HG03039 (cell line): Measurements from ENCODE around the gene ST7.

ENCODE experiments used
- ATAC-seq: cut with Tn5 transposase; IDR thresholded peaks from one replicate; pipeline ENCODE4 v1.9.1; 2021; ENCODE audit warnings: mild to moderate bottlenecking, moderate library complexity; ENCODE audit not compliant: unreplicated experiment

ST7 gene

GRCh38 chr7:117008118-117008885 lies 55.0 kb downstream of the ST7 start:
- no peak for ATAC-seq

GRCh38 chr7:117008886-117009531 lies 55.7 kb downstream of the ST7 start:
- ATAC-seq: no peak

- peak; percentile 0 for ATAC-seq
Measured at GRCh38 chr7:117009705-117010361, 56.5 kb downstream of the ST7 start.

DNA sequence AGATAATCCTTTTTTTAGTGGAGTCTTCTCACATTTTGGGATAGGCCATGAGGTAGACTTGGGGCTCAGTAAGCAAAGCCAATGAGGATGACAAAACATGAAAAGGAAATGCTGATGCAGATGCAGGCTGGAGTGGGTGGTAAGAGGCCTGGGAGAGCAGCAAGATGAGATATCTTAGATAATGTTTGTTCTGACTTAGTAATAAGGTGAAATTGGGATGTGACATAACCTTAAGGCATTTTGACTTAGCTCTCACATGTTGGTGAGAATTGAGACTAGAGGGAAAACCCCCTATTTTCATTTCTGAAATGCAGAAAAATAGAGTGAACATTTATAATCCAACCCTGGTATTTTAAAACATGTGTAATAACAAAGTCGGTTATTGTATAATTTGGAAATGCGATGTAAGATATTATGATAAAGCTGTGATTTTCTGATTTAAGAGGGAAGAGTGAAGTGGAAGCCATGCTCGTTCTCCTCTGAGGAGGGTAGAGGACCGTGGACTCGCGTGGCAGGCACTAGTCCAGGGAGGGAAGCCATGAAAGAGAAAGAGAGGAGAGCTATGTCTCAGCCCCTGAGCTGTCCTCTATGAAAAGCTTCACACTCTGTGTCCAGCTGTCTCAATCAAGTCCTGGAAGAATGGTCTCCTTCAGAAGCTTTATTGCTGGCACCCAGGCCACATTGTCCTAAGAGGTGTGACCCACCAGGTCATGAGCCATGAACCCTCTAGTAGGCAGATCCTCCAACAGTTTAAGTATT lies 57.3 kb downstream of the ST7 start:
- ATAC-seq: peak; percentile 48

GRCh38 chr7:117011419-117012260 lies 58.3 kb downstream of the ST7 start:
- peak; percentile 76 for ATAC-seq

- ATAC-seq: peak; percentile 1
Measured at GRCh38 chr7:117012284-117012683, 59.0 kb downstream of the ST7 start.

DNA sequence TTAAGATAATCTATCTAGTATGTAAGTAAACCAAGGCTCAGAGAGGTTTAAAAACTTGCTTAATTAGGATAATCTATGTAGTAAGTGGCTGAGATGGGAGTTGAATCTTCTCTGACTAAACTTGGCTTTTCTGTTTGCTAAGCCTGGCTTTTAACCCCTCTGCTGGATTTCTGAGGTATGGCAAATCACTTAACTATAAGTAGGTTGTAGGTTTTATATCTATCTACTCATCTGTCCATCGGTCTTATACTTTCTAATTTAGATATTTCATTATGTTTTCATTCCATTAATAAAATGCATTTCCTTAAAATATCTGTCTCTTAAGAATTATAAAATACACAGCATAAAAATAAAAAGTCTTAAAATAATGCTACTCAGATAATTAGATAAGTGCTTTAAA lies 59.4 kb downstream of the ST7 start:
- no peak for ATAC-seq

GRCh38 chr7:117014099-117014656 lies 60.9 kb downstream of the ST7 start:
- ATAC-seq: no peak

GRCh38 chr7:117014673-117015133 lies 61.4 kb downstream of the ST7 start:
- ATAC-seq: no peak

GRCh38 chr7:117015258-117016184 lies 62.2 kb downstream of the ST7 start:
- ATAC-seq: no peak

- ATAC-seq: no peak
Measured at GRCh38 chr7:117017017-117017451, 63.7 kb downstream of the ST7 start.

DNA sequence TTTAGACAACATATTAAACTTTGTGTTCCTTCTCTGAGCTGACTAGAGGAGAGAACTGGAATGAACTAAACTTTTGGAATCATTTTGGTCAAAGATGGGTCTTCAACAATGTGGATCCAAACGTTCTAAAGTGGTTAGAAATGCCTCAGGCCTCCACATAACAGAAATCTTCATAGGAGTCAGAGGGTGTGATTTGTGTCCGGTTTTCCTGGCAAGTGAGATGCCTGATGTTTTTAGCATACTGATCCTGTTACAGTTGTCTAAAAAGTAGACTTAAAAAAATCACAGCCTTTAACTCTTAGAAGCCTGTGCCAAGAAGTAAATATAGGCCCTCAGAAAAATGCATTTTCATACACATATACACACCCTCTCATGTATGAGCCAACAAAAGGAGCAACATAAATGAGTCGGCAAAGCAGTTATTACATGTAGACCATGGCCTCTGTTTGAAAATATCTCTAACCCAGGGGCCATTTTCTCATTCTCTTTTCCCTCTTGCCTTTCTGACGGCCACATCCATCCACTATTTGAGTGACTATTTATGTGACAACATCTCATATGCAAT lies 64.5 kb downstream of the ST7 start:
- no peak for ATAC-seq

DNA sequence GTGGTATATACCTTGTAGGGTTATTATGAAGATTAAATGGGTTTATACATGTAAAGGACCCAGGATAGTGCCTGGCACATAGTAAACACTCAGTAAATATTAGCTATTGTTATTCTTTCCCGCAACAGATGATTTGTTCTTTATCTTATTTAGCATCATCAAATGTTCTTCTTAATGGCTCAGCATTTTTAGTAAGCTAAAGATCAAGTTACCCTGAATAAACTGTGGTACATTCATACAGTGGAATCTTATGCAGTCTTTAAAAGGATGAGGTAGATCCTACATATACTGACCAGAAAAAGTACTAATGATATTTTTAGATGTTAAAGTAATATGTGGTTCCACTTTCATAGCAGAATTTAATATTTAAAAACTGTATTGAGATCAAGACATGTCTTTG lies 65.4 kb downstream of the ST7 start:
- no peak for ATAC-seq

- no peak for ATAC-seq
Measured at GRCh38 chr7:117019287-117019686, 66.0 kb downstream of the ST7 start.

DNA sequence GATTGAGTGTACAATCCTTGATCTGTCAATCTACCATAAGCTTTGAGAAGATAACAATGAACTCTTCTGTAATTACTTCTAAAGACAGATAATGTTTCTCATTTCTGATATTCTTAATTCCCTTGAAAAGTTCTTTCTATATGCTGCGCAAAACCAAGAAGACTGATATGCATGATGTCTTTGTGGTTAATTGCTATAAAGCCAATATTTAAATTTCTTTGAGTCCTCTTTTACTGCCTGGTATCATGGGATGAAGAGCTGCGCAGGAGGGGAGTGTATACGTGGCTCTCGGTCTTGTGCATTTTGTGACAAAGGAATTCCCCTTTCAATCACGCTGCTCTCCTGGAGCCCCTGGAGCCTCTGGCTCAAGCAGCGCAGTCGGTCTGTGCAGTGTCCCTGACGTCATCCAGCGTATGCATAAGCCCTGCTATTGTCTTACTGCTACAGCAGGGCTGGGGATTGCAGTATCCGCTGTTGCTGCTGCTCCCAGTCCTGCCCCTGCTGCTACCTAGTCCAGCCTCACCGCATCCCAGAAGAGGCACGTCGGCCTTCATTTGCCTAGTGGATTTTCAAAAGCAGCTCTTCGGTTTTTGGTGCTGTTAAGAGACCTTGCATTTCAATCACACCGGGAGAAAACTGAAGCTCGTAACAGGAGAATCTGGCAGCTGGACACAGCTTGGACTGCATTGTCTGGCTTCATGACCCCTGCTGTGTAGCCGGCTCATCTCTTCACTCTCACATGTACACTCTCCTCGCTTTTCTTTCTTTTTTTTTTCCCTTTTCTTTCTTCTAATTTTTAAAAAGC lies 66.7 kb downstream of the ST7 start:
- no peak for ATAC-seq

- ATAC-seq: no peak
Measured at GRCh38 chr7:117020591-117020973, 67.3 kb downstream of the ST7 start.

DNA sequence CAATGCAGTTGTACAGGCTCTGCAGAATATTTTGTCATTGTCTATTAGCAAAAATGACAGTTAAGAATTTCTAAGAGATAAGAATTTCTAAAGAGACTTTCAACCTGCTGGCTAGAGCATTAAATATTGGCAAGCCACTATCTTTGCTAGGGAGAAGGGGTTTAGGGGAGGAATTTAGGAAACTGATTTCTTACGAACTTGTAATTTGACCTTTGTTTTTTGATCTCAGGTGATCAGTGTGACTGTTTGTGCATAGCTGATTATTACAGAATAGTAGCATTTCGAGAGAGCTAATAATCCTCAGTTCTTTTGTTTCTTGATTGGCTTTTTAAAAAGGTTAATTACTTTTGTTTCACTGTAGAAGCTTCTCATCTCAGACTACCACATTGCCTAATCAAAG lies 68.1 kb downstream of the ST7 start:
- ATAC-seq: no peak

DNA sequence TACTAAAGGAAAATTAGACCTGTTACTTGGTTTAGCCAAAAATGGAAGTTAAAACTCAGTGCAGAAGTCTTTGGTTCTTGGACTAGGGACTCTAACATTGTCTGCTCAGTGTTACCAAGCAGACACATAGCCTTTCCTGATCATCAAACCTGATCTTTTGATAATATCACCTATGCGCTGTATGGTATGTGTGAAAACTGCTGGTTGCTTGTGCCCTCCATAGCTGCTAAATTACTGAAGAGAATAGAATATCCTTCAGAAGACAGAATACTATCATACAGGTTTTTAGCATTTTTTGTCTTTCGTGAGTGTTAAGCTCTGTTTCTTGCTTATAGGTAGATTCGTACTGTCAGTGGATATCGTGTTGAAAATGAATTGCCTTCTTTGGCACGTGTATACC lies 68.7 kb downstream of the ST7 start:
- ATAC-seq: no peak
